NT2/D1 (cell line): ENCODE data around the gene DPY19L2.
"Not testable (repeated sequence)": the region's sequence is repeated elsewhere in the genome, so short reads cannot be mapped to it uniquely, and the experiment has no call there.

Experiments used
- SUZ12 ChIP-seq: IDR thresholded peaks from 2 replicates; pipeline ENCODE4 v1.6.1; 2011; ENCODE audit not compliant: insufficient read length, insufficient read depth; ENCODE audit errors: extremely low read depth
- ZNF274 ChIP-seq: IDR thresholded peaks from 2 replicates; pipeline ENCODE4 v1.6.1; 2011; ENCODE audit warnings: mild to moderate bottlenecking, low read depth, low read length

- not testable (repeated sequence) for TF ChIP-seq ZNF274, SUZ12
Measured at GRCh38 chr12:63686623-63687022, 18.3 kb upstream of the DPY19L2 start.
